ENCODE data around the gene KCNH1. TPM values are rescaled to one million over a fixed set of nuclear protein-coding genes. Genes with fewer than 3 reads are reported as not detected.

The KCNH1 gene
- total RNA-seq, 1 donor: under 0.01 TPM

Other genes starting within 250 kb of the KCNH1 start
- 25.3 TPM for gene RCOR3, start 125.2 kb upstream of the KCNH1 start, total RNA-seq
- 36.9 TPM for gene TRAF5, start 192.7 kb upstream of the KCNH1 start, total RNA-seq

Data from hematopoietic multipotent progenitor cell (in vitro differentiated cells).